Endothelial cell of umbilical vein (primary cell): ENCODE measurements around the gene SRGAP3. TPM values are rescaled to one million over a fixed set of nuclear protein-coding genes. Genes with fewer than 3 reads are reported as not detected.

ENCODE experiments used
- BruUV-seq: library from RNA; stranded (reverse); fragments of 400-500 nt; replicated peaks from 2 replicates; lab custom pipeline; 2021; lab: Mats Ljungman, UMichigan
- CTCF ChIA-PET: fragments of 300-600, 350-600 bp; sonication (Branson Sonifier 250); formaldehyde crosslinking; loops from one replicate; lab custom pipeline; 2021; ENCODE audit warnings: antibody characterized with exemption, inconsistent platforms; lab: Charles Lee
- POLR2A ChIA-PET: fragments of 300-600, 350-600 bp; sonication (Branson Sonifier 250); formaldehyde crosslinking; loops from one replicate; lab custom pipeline; 2021; ENCODE audit warnings: antibody characterized with exemption, inconsistent platforms; lab: Charles Lee
- DNase-seq: peaks from one replicate; pipeline ENCODE4 v3.0.0-alpha.2; 2011; ENCODE audit warnings: low read depth, low spot score
- FAIRE-seq: peaks from 2 replicates; lab custom pipeline; 2011; peaks lifted over from hg19 to GRCh38; lab: Jason Lieb, UNC
- H2AFZ ChIP-seq: 2 replicates; pipeline ENCODE4 v1.6.0; 2012; ENCODE audit warnings: low read depth, low read length, control low read depth, inconsistent platforms
- H3K27ac ChIP-seq: 2 replicates; pipeline ENCODE4 v1.5.1; 2011; ENCODE audit warnings: low read depth, mild to moderate bottlenecking, control low read depth, low read length, moderate library complexity; ENCODE audit not compliant: insufficient read depth
- H3K27me3 ChIP-seq, 2 experiments: 2 replicates each; pipeline versions ENCODE4 v1.6.0 to v1.6.1; 2011; ENCODE audit warnings: low read length in 2 of 2, mixed read lengths in 1 of 2; ENCODE audit not compliant: control insufficient read depth in 2 of 2, insufficient read depth in 2 of 2
- H3K36me3 ChIP-seq, 2 experiments: 2 replicates in 1 of 2; 3 replicates in 1 of 2; pipeline ENCODE4 v1.5.1; 2011; ENCODE audit warnings: low read length in 2 of 2, mild to moderate bottlenecking in 1 of 2, moderate library complexity in 1 of 2; ENCODE audit not compliant: control insufficient read depth in 2 of 2, insufficient read depth in 2 of 2; ENCODE audit errors: extremely low read depth in 1 of 2
- H3K4me1 ChIP-seq: 3 replicates; pipeline ENCODE4 v1.5.1; 2011; ENCODE audit warnings: mild to moderate bottlenecking, low read length; ENCODE audit not compliant: control insufficient read depth, insufficient read depth; ENCODE audit errors: extremely low read depth
- H3K4me2 ChIP-seq: 2 replicates; pipeline ENCODE4 v1.6.1; 2011; ENCODE audit warnings: low read length, control low read depth, mixed read lengths; ENCODE audit not compliant: insufficient read depth
- H3K4me3 ChIP-seq, 3 experiments: fragments of 200-600 bp in 1 of 3; sonication (generic), shearing (Covaris generic) in 1 of 3; replicated peaks in 1 of 3; 2 replicates each; pipeline ENCODE4 v1.5.1; 2011 to 2016; ENCODE audit warnings: control low read depth in 3 of 3, low read length in 3 of 3, mild to moderate bottlenecking in 2 of 3, inconsistent platforms in 1 of 3, low read depth in 1 of 3, moderate library complexity in 1 of 3; ENCODE audit not compliant: insufficient read depth in 1 of 3
- H3K79me2 ChIP-seq: 2 replicates; pipeline ENCODE4 v1.6.0; 2012; ENCODE audit warnings: low read length, inconsistent platforms; ENCODE audit not compliant: control insufficient read depth, insufficient read depth
- H3K9ac ChIP-seq: replicated peaks from 2 replicates; pipeline ENCODE3; 2011; ENCODE audit warnings: low read length, control low read depth; ENCODE audit not compliant: insufficient read depth; ENCODE audit errors: extremely low read depth
- H3K9me1 ChIP-seq: replicated peaks from 3 replicates; pipeline ENCODE4 v1.6.0; 2011; ENCODE audit warnings: mild to moderate bottlenecking, low read length; ENCODE audit not compliant: control insufficient read depth, insufficient read depth; ENCODE audit errors: extremely low read depth
- H3K9me3 ChIP-seq: replicated peaks from 2 replicates; pipeline ENCODE4 v1.5.1; 2012; ENCODE audit warnings: low read length, inconsistent platforms; ENCODE audit not compliant: control insufficient read depth, insufficient read depth
- H4K20me1 ChIP-seq: replicated peaks from 2 replicates; pipeline ENCODE3; 2011; ENCODE audit warnings: mild to moderate bottlenecking, low read length; ENCODE audit not compliant: control insufficient read depth, insufficient read depth; ENCODE audit errors: extremely low read depth
- CTCF ChIP-seq, 2 donors: IDR thresholded peaks; 1 replicate in 1 of 2; 2 replicates in 1 of 2; pipeline ENCODE4 v1.5.1; 2011; ENCODE audit warnings: low read length in 2 of 2, mild to moderate bottlenecking in 2 of 2, moderate library complexity in 2 of 2, control low read depth in 1 of 2, inconsistent platforms in 1 of 2, low read depth in 1 of 2; ENCODE audit not compliant: insufficient read depth in 1 of 2; ENCODE audit errors: extremely low read depth in 1 of 2
- EZH2 ChIP-seq: IDR thresholded peaks from 2 replicates; pipeline ENCODE4 v1.6.1; 2012; ENCODE audit warnings: borderline replicate concordance, low read depth, mild to moderate bottlenecking, moderate library complexity, low read length, inconsistent platforms; ENCODE audit not compliant: severe bottlenecking
- FOS ChIP-seq: IDR thresholded peaks from 2 replicates; pipeline ENCODE4 v1.6.1; 2011; ENCODE audit warnings: mild to moderate bottlenecking, low read length, moderate library complexity, borderline replicate concordance; ENCODE audit not compliant: insufficient read depth
- GATA2 ChIP-seq: IDR thresholded peaks from 2 replicates; pipeline ENCODE4 v1.7.0; 2011; ENCODE audit warnings: low read depth, mild to moderate bottlenecking, moderate library complexity, mixed read lengths, low read length; ENCODE audit not compliant: insufficient read length, insufficient read depth
- JUN ChIP-seq: IDR thresholded peaks from 2 replicates; pipeline ENCODE4 v1.6.1; 2011; ENCODE audit warnings: borderline replicate concordance, low read depth; ENCODE audit not compliant: insufficient read length, insufficient read depth
- MAX ChIP-seq: IDR thresholded peaks from 2 replicates; pipeline ENCODE4 v1.6.1; 2011; ENCODE audit not compliant: insufficient read depth, insufficient read length
- MYC ChIP-seq: IDR thresholded peaks from one replicate; pipeline ENCODE4 v1.6.1; 2011; ENCODE audit warnings: mild to moderate bottlenecking, low read depth, low read length
- POLR2A ChIP-seq: IDR thresholded peaks from 2 replicates; pipeline ENCODE4 v1.6.1; 2012; ENCODE audit warnings: low read depth, mild to moderate bottlenecking, control low read depth, low read length
- POLR2AphosphoS5 ChIP-seq: IDR thresholded peaks from 2 replicates; pipeline ENCODE4 v1.6.1; 2012; ENCODE audit warnings: low read depth, mild to moderate bottlenecking, control low read depth, low read length, moderate library complexity; ENCODE audit not compliant: insufficient read depth
- dilution Hi-C: fragments of 300-500 bp; cut with MboI; formaldehyde crosslinking; loops from one replicate; pipeline ENCODE4 v1.15.0; 2019; ENCODE audit warnings: low sequenced_read_pairs; ENCODE audit not compliant: extremely low pct_ligation_motif_present
- intact Hi-C: fragments of 100-400 bp; cut with micrococcal nuclease; formaldehyde crosslinking; loops from one replicate; pipeline ENCODE4 v1.10.0; 2022
- polyA plus RNA-seq, 4 experiments: library from polyadenylated mRNA; depleted of rRNA in 3 of 4; stranded (reverse) in 3 of 4; unstranded in 1 of 4; fragments of >200 nt; gene quantifications; 2 replicates each; pipeline versions ENCODE4 v1.2.1 to v1.2.3, GENCODE V29; 2011 to 2012; ENCODE audit warnings: missing spikeins in 1 of 4
- total RNA-seq: library from RNA; stranded (reverse); gene quantifications from 2 replicates; pipeline ENCODE4 v1.2.3, GENCODE V29; 2021

Gene SRGAP3
- total and polyA plus RNA-seq, 2 donors (not counting 3 experiments of a cell fraction or from before 2014, with no cell fraction given) = 0.06 TPM; not detected in 1

GRCh38 chr3:9091486-9092235 lies 157.8 kb downstream of the SRGAP3 start:
- Histone ChIP-seq H3K36me3 (no peaks in the 10 kb centered on the region), H3K27ac (no peak overlapping the region), H3K9me3 (no peaks in the 10 kb centered on the region), H3K9me1 (no peaks in the 10 kb centered on the region), H3K9ac (no peak overlapping the region), H3K4me3 (no peak overlapping the region), H3K27me3 (no peaks in the 10 kb centered on the region), H3K4me1 (no peaks in the 10 kb centered on the region), H4K20me1 (no peaks in the 10 kb centered on the region), H3K79me2 (no peaks in the 10 kb centered on the region), H3K4me2 (no peak overlapping the region), H2AFZ (no peak overlapping the region)
- DNase-seq = no peak
- FAIRE-seq = no peak
- dilution Hi-C loops = no loop called here
- CTCF ChIA-PET = interaction anchor here (0.5 kb wide), 1 partner anchor 386 kb away, joined by 3 read pairs; no protein-coding TSS in a partner anchor
- BruUV-seq = no TSS peak
- POLR2A ChIA-PET = no interaction called here
- intact Hi-C loops = no loop called here
- TF ChIP-seq POLR2A (no peak), FOS (no peak), GATA2 (no peak), EZH2 (no peak), MAX (no peak), JUN (no peak), POLR2AphosphoS5 (no peak), CTCF (IDR thresholded peaks at IDR 0.05; ENCODE audit: extremely low read depth in 1 of 2, insufficient read depth in 1 of 2, low read depth in 1 of 2, low read length in 2 of 2) (no peak), MYC (no peak)
